Loucy (cell line): ENCODE data around the gene DIRAS2.

Experiments used
- H2AFZ ChIP-seq: fragments of 200-600 bp; sonication (generic); 2 replicates; pipeline ENCODE4 v1.6.0; 2016; ENCODE audit warnings: antibody characterized with exemption, mild to moderate bottlenecking, low read length, moderate library complexity
- H3F3A ChIP-seq: fragments of 200-600 bp; 2 replicates; pipeline ENCODE4 v1.6.0; 2016; ENCODE audit warnings: antibody characterized with exemption, low read depth, mild to moderate bottlenecking
- H3K27me3 ChIP-seq: fragments of 200-600 bp; sonication (generic); 2 replicates; pipeline ENCODE4 v1.6.1; 2014; ENCODE audit warnings: low read length, mild to moderate bottlenecking; ENCODE audit not compliant: insufficient read depth, poor library complexity, severe bottlenecking
- H3K36me3 ChIP-seq: fragments of 200-600 bp; sonication (generic); 2 replicates; pipeline ENCODE4 v1.6.1; 2016; ENCODE audit warnings: low read length; ENCODE audit not compliant: insufficient read depth
- H3K4me1 ChIP-seq: fragments of 200-600 bp; sonication (generic); 2 replicates; pipeline ENCODE4 v1.5.1; 2014; ENCODE audit warnings: low read length, mild to moderate bottlenecking; ENCODE audit not compliant: insufficient read depth, poor library complexity, severe bottlenecking
- H3K4me2 ChIP-seq: fragments of 200-600 bp; sonication (generic); 2 replicates; pipeline ENCODE4 v1.6.0; 2014; ENCODE audit warnings: antibody characterized with exemption, low read length, low read depth, mild to moderate bottlenecking; ENCODE audit not compliant: poor library complexity, severe bottlenecking
- H3K4me3 ChIP-seq: fragments of 200-600 bp; sonication (generic); 2 replicates; pipeline ENCODE4 v1.5.1; 2014; ENCODE audit warnings: low read length, mild to moderate bottlenecking, mixed read lengths; ENCODE audit not compliant: poor library complexity, severe bottlenecking
- H3K79me2 ChIP-seq: fragments of 200-600 bp; sonication (generic); 2 replicates; pipeline ENCODE4 v1.6.1; 2014; ENCODE audit warnings: low read length; ENCODE audit not compliant: insufficient read depth
- H3K9ac ChIP-seq: fragments of 200-600 bp; sonication (generic); 2 replicates; pipeline ENCODE4 v1.6.0; 2014; ENCODE audit warnings: mild to moderate bottlenecking, low read depth, low read length, moderate library complexity; ENCODE audit not compliant: poor library complexity, severe bottlenecking
- H3K9me2 ChIP-seq: fragments of 200-600 bp; sonication (generic); replicated peaks from 2 replicates; pipeline ENCODE4 v1.6.1; 2016; ENCODE audit warnings: low read depth, low read length, mixed read lengths
- H3K9me3 ChIP-seq: fragments of 200-600 bp; sonication (generic); 2 replicates; pipeline ENCODE4 v1.6.1; 2014; ENCODE audit warnings: mild to moderate bottlenecking, antibody characterized with exemption, low read length, low read depth; ENCODE audit not compliant: insufficient read depth
- H4K20me1 ChIP-seq: fragments of 200-600 bp; sonication (generic); 2 replicates; pipeline ENCODE4 v1.6.0; 2014; ENCODE audit warnings: antibody characterized with exemption, low read length, mild to moderate bottlenecking; ENCODE audit not compliant: insufficient read depth, poor library complexity, severe bottlenecking
- EZH2phosphoT487 ChIP-seq: fragments of 200-600 bp; IDR thresholded peaks from 2 replicates; pipeline ENCODE4 v1.6.1; 2018; ENCODE audit warnings: antibody characterized with exemption, mild to moderate bottlenecking, moderate library complexity, borderline replicate concordance
- TF ChIP-seq, protein P1 (sequence below): fragments of 200-600 bp; sonication (generic); conservative IDR thresholded peaks from 2 replicates; pipeline ENCODE4 v1.5.1; 2014; ENCODE audit warnings: mild to moderate bottlenecking, antibody characterized with exemption, low read length

The DIRAS2 gene

DNA sequence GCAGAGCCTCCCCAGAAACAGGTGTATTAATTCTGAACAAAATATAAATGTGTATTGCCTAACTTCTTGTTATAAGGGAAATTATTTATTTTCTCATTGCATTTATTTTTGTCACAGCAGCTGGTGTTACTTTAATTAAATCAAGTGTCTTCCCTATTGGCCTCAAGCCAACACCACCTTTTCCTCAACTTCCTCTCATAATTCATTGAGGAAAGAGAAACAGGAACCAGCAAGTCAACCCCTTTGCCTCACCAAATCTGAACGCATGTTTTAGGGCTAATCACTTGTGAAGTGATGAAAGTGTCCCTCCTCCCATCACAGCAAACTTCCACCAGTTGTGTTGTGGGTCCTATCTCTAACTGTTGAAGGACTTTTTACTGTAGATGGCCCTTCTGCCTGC lies 73.1 kb downstream of the DIRAS2 start:
- no peaks in the 10 kb centered on the region for H3F3A ChIP-seq
- H3K4me1 ChIP-seq, result no peaks in the 10 kb centered on the region
- H3K9ac ChIP-seq, result no peak overlapping the region
- H4K20me1 ChIP-seq, result no peaks in the 10 kb centered on the region
- no peak overlapping the region for H3K4me3 ChIP-seq
- H3K9me3 ChIP-seq, result no peaks in the 10 kb centered on the region
- H3K9me2 ChIP-seq, result no peaks in the 10 kb centered on the region
- no peaks in the 10 kb centered on the region for H3K79me2 ChIP-seq
- no peak overlapping the region for H3K4me2 ChIP-seq
- no peaks in the 10 kb centered on the region for H3K27me3 ChIP-seq
- TF ChIP-seq EZH2phosphoT487, result no peak
- TF ChIP-seq, protein P1, sequence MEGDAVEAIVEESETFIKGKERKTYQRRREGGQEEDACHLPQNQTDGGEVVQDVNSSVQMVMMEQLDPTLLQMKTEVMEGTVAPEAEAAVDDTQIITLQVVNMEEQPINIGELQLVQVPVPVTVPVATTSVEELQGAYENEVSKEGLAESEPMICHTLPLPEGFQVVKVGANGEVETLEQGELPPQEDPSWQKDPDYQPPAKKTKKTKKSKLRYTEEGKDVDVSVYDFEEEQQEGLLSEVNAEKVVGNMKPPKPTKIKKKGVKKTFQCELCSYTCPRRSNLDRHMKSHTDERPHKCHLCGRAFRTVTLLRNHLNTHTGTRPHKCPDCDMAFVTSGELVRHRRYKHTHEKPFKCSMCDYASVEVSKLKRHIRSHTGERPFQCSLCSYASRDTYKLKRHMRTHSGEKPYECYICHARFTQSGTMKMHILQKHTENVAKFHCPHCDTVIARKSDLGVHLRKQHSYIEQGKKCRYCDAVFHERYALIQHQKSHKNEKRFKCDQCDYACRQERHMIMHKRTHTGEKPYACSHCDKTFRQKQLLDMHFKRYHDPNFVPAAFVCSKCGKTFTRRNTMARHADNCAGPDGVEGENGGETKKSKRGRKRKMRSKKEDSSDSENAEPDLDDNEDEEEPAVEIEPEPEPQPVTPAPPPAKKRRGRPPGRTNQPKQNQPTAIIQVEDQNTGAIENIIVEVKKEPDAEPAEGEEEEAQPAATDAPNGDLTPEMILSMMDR, result no peak
- H2AFZ ChIP-seq, result no peak overlapping the region
- no peaks in the 10 kb centered on the region for H3K36me3 ChIP-seq

DNA sequence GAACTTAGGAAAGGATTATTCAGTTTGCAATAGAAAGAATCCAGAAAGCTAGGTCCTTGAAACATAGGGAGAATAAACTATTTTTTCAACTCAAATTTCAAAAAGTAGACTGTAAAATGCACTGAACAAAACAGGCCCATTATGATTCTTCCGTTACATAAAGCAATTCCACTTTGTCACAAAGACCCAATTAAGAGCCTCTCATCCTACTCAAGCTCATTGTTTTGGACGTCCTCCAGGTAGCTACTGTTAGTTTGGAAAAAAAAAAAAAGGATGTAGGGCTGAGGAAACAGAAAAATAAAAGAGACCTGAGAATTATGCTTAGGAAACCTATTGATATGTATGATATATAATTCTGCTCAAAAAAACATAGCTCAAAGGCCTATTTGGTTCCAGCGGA lies 74.0 kb downstream of the DIRAS2 start:
- no peaks in the 10 kb centered on the region for H3K9me2 ChIP-seq
- no peak overlapping the region for H3K9ac ChIP-seq
- H3K27me3 ChIP-seq, result no peaks in the 10 kb centered on the region
- H3K36me3 ChIP-seq, result no peaks in the 10 kb centered on the region
- no peak for TF ChIP-seq EZH2phosphoT487
- TF ChIP-seq, protein P1, result no peak
- H3K9me3 ChIP-seq, result no peaks in the 10 kb centered on the region
- H3F3A ChIP-seq, result no peaks in the 10 kb centered on the region
- no peak overlapping the region for H2AFZ ChIP-seq
- H3K4me2 ChIP-seq, result no peak overlapping the region
- H3K79me2 ChIP-seq, result no peaks in the 10 kb centered on the region
- H3K4me1 ChIP-seq, result no peaks in the 10 kb centered on the region
- no peaks in the 10 kb centered on the region for H4K20me1 ChIP-seq
- H3K4me3 ChIP-seq, result no peak overlapping the region

DNA sequence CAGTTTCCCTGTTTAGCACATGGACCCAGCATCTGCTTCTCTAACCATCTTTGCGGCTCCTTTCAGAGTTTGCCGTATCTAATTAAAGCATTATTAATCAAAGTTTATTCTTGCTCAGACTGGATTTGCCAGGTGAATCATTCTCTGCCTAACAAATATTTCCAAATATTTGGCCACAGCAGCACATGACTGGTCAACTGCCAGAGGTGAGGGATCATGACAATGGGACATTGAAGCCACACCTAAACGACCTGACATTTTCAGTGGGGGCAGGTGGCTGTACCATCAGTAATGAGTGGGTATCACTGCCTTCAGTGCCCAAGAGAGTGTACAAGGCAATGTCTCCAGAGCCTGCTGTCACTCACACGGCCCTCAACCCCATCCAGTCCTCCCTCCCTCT lies 80.4 kb downstream of the DIRAS2 start:
- Histone ChIP-seq H2AFZ (no peak overlapping the region), H3F3A (no peaks in the 10 kb centered on the region), H3K79me2 (no peaks in the 10 kb centered on the region), H3K9ac (no peak overlapping the region), H4K20me1 (no peaks in the 10 kb centered on the region), H3K27me3 (no peaks in the 10 kb centered on the region), H3K4me3 (no peak overlapping the region), H3K36me3 (no peaks in the 10 kb centered on the region), H3K9me2 (no peaks in the 10 kb centered on the region), H3K4me2 (no peak overlapping the region), H3K4me1 (no peaks in the 10 kb centered on the region), H3K9me3 (no peaks in the 10 kb centered on the region)
- TF ChIP-seq, protein P1, result no peak
- no peak for TF ChIP-seq EZH2phosphoT487
